ENCODE data around the gene HEATR5B. TPM values are rescaled to one million over a fixed set of nuclear protein-coding genes. Genes with fewer than 3 reads are reported as not detected.

Gene HEATR5B
- total RNA-seq, 3 donors from 2014 or later = 18.1 to 25.5 (median 22.1) TPM

Other genes starting within 250 kb of the HEATR5B start
- 10 to 100 TPM; 36.1 to 45.7 (median 37.7) TPM for gene STRN, start 117.8 kb downstream of the HEATR5B start, total RNA-seq
- 1 to 10 TPM; 5.6 to 7.8 (median 6.4) TPM for gene GPATCH11, start 146 bp upstream of the HEATR5B start, total RNA-seq
- 10 to 100 TPM; 27.5 to 48.8 (median 33.2) TPM for gene EIF2AK2, start 72.6 kb upstream of the HEATR5B start, total RNA-seq
- not detected for gene SULT6B1, start 104.3 kb upstream of the HEATR5B start, total RNA-seq
- 10 to 100 TPM; 34.2 to 50.5 (median 37.8) TPM for gene CEBPZOS, start 112.1 kb upstream of the HEATR5B start, total RNA-seq
- 10 to 100 TPM; 30.8 to 51.5 (median 32.8) TPM for gene CEBPZ, start 147.2 kb upstream of the HEATR5B start, total RNA-seq
- 10 to 100 TPM; 13.2 to 21.6 (median 14.0) TPM for gene NDUFAF7, start 147.3 kb upstream of the HEATR5B start, total RNA-seq
- gene PRKD3, start 240.5 kb upstream of the HEATR5B start, total RNA-seq = 10 to 100 TPM; 16.0 to 50.1 (median 19.7) TPM

Measured in mucosa of descending colon (tissue), 3 donors.